Osteocyte (in vitro differentiated cells): ENCODE measurements around the gene EEF1E1. TPM values are rescaled to one million over a fixed set of nuclear protein-coding genes. Genes with fewer than 3 reads are reported as not detected.

Experiments
- DNase-seq: peaks from one replicate; pipeline ENCODE4 v3.0.0; 2021; ENCODE audit warnings: mixed read lengths; ENCODE audit not compliant: unreplicated experiment; ENCODE audit errors: extremely low spot score
- H3K27ac Mint-ChIP-seq: one replicate; pipeline ENCODE4 v1.8.0; 2021; ENCODE audit warnings: mild to moderate bottlenecking, mixed read lengths; ENCODE audit not compliant: unreplicated experiment
- H3K27me3 Mint-ChIP-seq: one replicate; pipeline ENCODE4 v1.8.0; 2021; ENCODE audit warnings: mixed read lengths; ENCODE audit not compliant: unreplicated experiment
- H3K36me3 Mint-ChIP-seq: one replicate; pipeline ENCODE4 v1.8.0; 2021; ENCODE audit warnings: mixed read lengths; ENCODE audit not compliant: unreplicated experiment
- H3K4me1 Mint-ChIP-seq: one replicate; pipeline ENCODE4 v1.8.0; 2021; ENCODE audit warnings: mixed read lengths; ENCODE audit not compliant: unreplicated experiment
- H3K4me3 Mint-ChIP-seq: one replicate; pipeline ENCODE4 v1.8.0; 2021; ENCODE audit warnings: mild to moderate bottlenecking, moderate library complexity, mixed read lengths; ENCODE audit not compliant: unreplicated experiment
- H3K9me3 Mint-ChIP-seq: one replicate; pipeline ENCODE4 v1.8.0; 2021; ENCODE audit warnings: mixed read lengths; ENCODE audit not compliant: unreplicated experiment
- total RNA-seq: library from RNA; stranded (reverse); gene quantifications from 2 replicates; pipeline ENCODE4 v1.2.1, GENCODE V29; 2021
- TF ChIP-seq, protein P1 (sequence below): fragments of 200-600 bp; sonication (generic); IDR thresholded peaks from 2 replicates; pipeline ENCODE4 v1.5.0; 2021; ENCODE audit warnings: antibody characterized with exemption, mild to moderate bottlenecking, moderate library complexity

Gene EEF1E1
- total RNA-seq, 1 donor from 2014 or later, result 24.5 TPM

DNA sequence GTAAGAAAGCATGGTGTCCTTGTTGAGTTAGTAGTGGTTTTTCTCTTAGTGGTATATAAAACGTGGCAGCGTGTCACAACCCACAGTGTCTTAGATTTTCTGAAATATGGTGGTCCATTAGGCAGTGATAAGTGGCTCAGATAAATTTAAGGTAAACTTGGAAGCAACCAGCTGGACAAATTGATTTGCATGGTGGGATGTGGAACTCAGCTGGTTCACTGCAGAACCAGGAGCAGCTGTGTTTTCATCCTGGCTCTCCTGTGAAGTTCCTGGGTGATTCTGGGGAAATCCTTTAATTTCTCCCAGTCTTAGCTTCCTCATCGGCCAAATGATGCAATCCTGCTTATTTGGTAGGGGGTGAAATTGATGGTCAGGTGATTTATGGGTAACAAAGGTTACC, 32.9 kb upstream of the EEF1E1 start:
- H3K36me3 Mint-ChIP-seq, result no peaks in the 10 kb centered on the region
- H3K27ac Mint-ChIP-seq, result no peak overlapping the region
- H3K4me1 Mint-ChIP-seq, result peaks cover 2% of the 10 kb centered on the region
- TF ChIP-seq, protein P1, sequence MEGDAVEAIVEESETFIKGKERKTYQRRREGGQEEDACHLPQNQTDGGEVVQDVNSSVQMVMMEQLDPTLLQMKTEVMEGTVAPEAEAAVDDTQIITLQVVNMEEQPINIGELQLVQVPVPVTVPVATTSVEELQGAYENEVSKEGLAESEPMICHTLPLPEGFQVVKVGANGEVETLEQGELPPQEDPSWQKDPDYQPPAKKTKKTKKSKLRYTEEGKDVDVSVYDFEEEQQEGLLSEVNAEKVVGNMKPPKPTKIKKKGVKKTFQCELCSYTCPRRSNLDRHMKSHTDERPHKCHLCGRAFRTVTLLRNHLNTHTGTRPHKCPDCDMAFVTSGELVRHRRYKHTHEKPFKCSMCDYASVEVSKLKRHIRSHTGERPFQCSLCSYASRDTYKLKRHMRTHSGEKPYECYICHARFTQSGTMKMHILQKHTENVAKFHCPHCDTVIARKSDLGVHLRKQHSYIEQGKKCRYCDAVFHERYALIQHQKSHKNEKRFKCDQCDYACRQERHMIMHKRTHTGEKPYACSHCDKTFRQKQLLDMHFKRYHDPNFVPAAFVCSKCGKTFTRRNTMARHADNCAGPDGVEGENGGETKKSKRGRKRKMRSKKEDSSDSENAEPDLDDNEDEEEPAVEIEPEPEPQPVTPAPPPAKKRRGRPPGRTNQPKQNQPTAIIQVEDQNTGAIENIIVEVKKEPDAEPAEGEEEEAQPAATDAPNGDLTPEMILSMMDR, result no peak
- DNase-seq, result peak; percentile 7
- H3K27me3 Mint-ChIP-seq, result peaks cover 24% of the 10 kb centered on the region
- H3K9me3 Mint-ChIP-seq, result no peaks in the 10 kb centered on the region
- H3K4me3 Mint-ChIP-seq, result no peak overlapping the region

DNA sequence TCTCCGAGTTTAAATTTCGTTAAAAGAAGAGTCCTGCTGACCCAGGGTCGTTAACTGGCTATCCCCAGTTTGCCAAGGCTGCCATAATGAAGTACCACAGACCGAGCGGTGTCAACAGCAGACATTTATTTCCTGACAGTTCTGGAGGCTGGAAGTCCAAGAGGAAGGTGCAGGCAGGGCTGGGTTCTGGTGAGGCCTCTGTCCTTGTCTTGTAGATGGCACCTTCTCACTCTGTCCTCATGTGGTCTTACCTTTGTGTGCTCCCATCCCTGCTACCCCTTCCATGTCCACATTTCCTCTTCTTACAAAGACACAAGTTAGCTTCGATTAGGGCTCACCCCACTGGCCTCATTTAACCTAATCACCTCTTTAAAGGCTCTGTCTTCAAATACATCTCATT, 29.8 kb upstream of the EEF1E1 start:
- no peaks in the 10 kb centered on the region for H3K36me3 Mint-ChIP-seq
- DNase-seq, result no peak
- H3K27me3 Mint-ChIP-seq, result peaks cover 20% of the 10 kb centered on the region
- H3K4me3 Mint-ChIP-seq, result no peak overlapping the region
- H3K27ac Mint-ChIP-seq, result no peak overlapping the region
- H3K4me1 Mint-ChIP-seq, result peaks cover 2% of the 10 kb centered on the region
- no peaks in the 10 kb centered on the region for H3K9me3 Mint-ChIP-seq
- TF ChIP-seq, protein P1, result no peak

DNA sequence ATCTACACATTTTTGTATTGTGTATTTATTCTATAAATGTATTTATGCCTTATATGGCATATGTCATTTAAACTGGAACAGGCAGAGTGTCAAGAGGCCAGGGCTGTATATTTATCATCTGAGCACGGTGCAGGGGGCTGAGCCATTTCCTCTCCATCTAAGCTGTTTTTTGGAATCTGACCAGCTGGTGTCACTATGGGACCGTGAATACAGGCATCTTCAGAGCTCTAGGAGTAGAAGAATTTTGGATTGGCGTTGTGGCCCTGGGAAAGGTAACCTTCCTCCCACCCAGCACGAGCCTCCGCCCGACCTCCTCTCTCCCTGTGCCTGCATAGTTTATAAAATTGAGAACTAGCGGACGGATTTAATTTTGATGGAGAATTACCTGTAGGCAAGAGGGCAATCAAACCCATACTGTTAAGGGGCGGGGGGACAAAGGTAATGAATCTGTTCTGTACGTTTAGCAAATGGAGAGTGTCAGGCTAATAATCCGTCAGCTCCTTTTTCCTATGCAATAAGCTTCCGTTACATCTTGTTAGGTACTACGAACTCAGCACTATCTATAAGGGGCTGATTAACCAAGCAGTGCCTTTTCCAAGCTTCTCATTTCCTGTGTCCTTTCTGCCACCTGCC, 29.0 kb upstream of the EEF1E1 start:
- Mint-ChIP-seq H3K27me3 (peaks cover 20% of the 10 kb centered on the region), H3K27ac (no peak overlapping the region), H3K4me3 (no peak overlapping the region), H3K4me1 (peaks cover 2% of the 10 kb centered on the region), H3K9me3 (no peaks in the 10 kb centered on the region), H3K36me3 (no peaks in the 10 kb centered on the region)
- TF ChIP-seq, protein P1, result peak; percentile 85
- peak; percentile 86 for DNase-seq

DNA sequence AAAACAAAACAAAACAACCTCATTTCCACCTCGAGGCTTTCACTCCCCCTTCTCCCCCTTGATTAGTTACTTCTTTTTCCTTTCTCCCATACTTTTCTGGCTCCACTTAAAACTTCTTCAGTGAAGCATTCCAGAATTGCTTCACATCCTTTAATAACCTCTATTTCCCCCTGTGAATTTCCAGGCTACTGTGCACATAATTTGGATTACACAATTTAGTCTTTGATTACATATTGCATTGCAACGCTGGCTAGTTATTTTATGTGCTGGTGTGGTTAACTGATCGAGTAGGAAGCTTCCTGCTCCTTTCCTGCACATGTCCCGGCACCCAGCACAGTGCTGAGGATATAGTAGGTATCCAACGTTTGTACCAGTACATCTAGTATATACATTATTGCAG, 28.1 kb upstream of the EEF1E1 start:
- no peaks in the 10 kb centered on the region for H3K36me3 Mint-ChIP-seq
- H3K9me3 Mint-ChIP-seq, result no peaks in the 10 kb centered on the region
- no peak overlapping the region for H3K27ac Mint-ChIP-seq
- TF ChIP-seq, protein P1, result no peak
- peaks cover 20% of the 10 kb centered on the region for H3K27me3 Mint-ChIP-seq
- DNase-seq, result no peak
- H3K4me1 Mint-ChIP-seq, result peaks cover 2% of the 10 kb centered on the region
- no peak overlapping the region for H3K4me3 Mint-ChIP-seq

DNA sequence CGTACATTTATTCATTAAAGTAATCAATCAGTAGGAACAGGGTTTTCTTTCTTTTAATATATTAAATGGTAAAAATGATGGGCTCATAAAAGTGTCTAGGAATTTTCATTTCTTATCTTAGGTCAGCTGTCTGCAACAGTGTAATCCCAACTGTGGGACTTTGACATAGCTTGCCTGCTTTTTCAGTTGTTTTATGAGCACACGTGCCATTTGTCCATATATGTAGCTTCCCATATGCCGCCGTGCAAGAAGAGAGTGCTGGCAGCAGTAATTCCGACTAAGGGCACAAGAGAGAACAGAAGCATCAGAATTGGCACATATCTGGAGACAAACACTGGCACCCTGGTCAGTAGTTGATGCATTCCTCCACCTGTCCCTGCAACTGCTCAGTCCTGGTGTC, 20.9 kb upstream of the EEF1E1 start:
- H3K36me3 Mint-ChIP-seq, result no peaks in the 10 kb centered on the region
- no peak for DNase-seq
- no peak overlapping the region for H3K4me3 Mint-ChIP-seq
- no peak overlapping the region for H3K27ac Mint-ChIP-seq
- H3K27me3 Mint-ChIP-seq, result no peaks in the 10 kb centered on the region
- H3K4me1 Mint-ChIP-seq, result no peaks in the 10 kb centered on the region
- TF ChIP-seq, protein P1, result no peak
- H3K9me3 Mint-ChIP-seq, result no peaks in the 10 kb centered on the region
